Smooth muscle cell (in vitro differentiated cells): Measurements from ENCODE around the gene NCEH1. TPM values are rescaled to one million over a fixed set of nuclear protein-coding genes. Genes with fewer than 3 reads are reported as not detected.
"Not testable (repeated sequence)": the region's sequence is repeated elsewhere in the genome, so short reads cannot be mapped to it uniquely, and the experiment has no call there.

Experiments
- DNase-seq: peaks from one replicate; lab custom pipeline; 2025; ENCODE audit not compliant: unreplicated experiment; lab: John Stamatoyannopoulos, UW
- H2AFZ ChIP-seq: fragments of 200-600 bp; sonication (generic); 2 replicates; pipeline ENCODE4 v1.6.0; 2016; ENCODE audit warnings: antibody characterized with exemption, low read depth, mild to moderate bottlenecking
- H3F3A ChIP-seq: fragments of 200-600 bp; sonication (generic); 2 replicates; pipeline ENCODE4 v1.6.0; 2017; ENCODE audit warnings: antibody characterized with exemption, low read depth
- H3K27ac ChIP-seq: fragments of 200-600 bp; sonication (generic); 2 replicates; pipeline ENCODE4 v1.5.1; 2016; ENCODE audit warnings: low read depth, mild to moderate bottlenecking
- H3K27me3 ChIP-seq: fragments of 200-600 bp; sonication (generic); 2 replicates; pipeline ENCODE4 v1.6.1; 2016; ENCODE audit warnings: low read depth, mild to moderate bottlenecking
- H3K36me3 ChIP-seq: fragments of 200-600 bp; sonication (generic); 2 replicates; pipeline ENCODE4 v1.5.1; 2016; ENCODE audit warnings: low read depth
- H3K4me1 ChIP-seq: fragments of 200-600 bp; sonication (generic); 2 replicates; pipeline ENCODE4 v1.5.1; 2016; ENCODE audit warnings: low read depth
- H3K4me2 ChIP-seq: fragments of 200-600 bp; sonication (generic); 2 replicates; pipeline ENCODE4 v1.6.0; 2016; ENCODE audit warnings: mild to moderate bottlenecking
- H3K4me3 ChIP-seq: fragments of 200-600 bp; sonication (generic); 2 replicates; pipeline ENCODE4 v1.5.1; 2016; ENCODE audit warnings: mild to moderate bottlenecking
- H3K79me2 ChIP-seq: fragments of 200-600 bp; sonication (generic); 2 replicates; pipeline ENCODE4 v1.6.0; 2016; ENCODE audit warnings: low read depth, mild to moderate bottlenecking
- H3K9ac ChIP-seq: fragments of 200-600 bp; sonication (generic); 2 replicates; pipeline ENCODE4 v1.6.0; 2016; ENCODE audit warnings: low read depth
- H3K9me3 ChIP-seq: fragments of 200-600 bp; sonication (generic); replicated peaks from 2 replicates; pipeline ENCODE4 v1.5.1; 2016; ENCODE audit warnings: low read depth
- H4K20me1 ChIP-seq: fragments of 200-600 bp; sonication (generic); 2 replicates; pipeline ENCODE4 v1.6.0; 2016; ENCODE audit warnings: low read depth
- WGBS: methylation state at CpG from one replicate; pipeline ENCODE4 v1.1.7; 2016; ENCODE audit warnings: low lambda C conversion rate; 5-methylcytosine and 5-hydroxymethylcytosine counted together
- polyA plus RNA-seq: library from polyadenylated mRNA; unstranded; fragments of >200 nt; fragmentation: Nextera tagmentation; extraction: Ambion mirVana; gene quantifications from 2 replicates; pipeline ENCODE4 v1.2.1, GENCODE V29; 2016
- total RNA-seq: library from RNA; depleted of rRNA; stranded (reverse); fragments of >200 nt; gene quantifications from 2 replicates; pipeline ENCODE4 v1.2.3, GENCODE V29; 2014
- TF ChIP-seq, protein P1 (sequence below): fragments of 200-600 bp; sonication (generic); IDR thresholded peaks from 2 replicates; pipeline ENCODE4 v1.5.1; 2017; ENCODE audit warnings: borderline replicate concordance, mild to moderate bottlenecking, antibody characterized with exemption; ENCODE audit not compliant: insufficient read depth, poor library complexity, severe bottlenecking

NCEH1 gene
- total and polyA plus RNA-seq, 2 experiments from 2014 or later, result 1.9 to 5.3 TPM

DNA sequence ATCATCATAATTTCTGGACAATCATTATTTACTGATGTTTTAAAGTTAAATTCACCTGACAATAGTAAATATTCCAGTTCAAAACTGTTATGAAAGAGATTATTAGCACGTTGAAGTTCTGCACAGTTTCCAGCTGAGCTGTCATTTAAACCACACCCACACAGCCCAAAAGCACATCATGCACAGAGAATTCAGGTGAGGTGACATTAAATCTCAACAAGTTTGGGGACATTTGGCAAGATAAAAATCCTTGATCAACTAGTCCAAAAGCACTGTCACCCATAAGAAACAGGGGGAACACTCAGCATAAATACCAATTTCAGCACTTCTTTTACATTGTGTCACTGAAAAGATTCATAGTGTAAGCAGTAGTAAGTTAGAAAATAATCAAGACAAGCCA, 6.9 kb downstream of the NCEH1 start:
- Histone ChIP-seq H3K79me2 (no peaks in the 10 kb centered on the region), H3K27ac (no peak overlapping the region), H3K27me3 (no peaks in the 10 kb centered on the region), H2AFZ (no peak overlapping the region), H3K4me2 (no peak overlapping the region), H3F3A (no peaks in the 10 kb centered on the region), H3K9me3 (no peaks in the 10 kb centered on the region), H3K4me1 (no peaks in the 10 kb centered on the region), H3K36me3 (no peaks in the 10 kb centered on the region), H3K9ac (no peak overlapping the region), H3K4me3 (no peak overlapping the region), H4K20me1 (no peaks in the 10 kb centered on the region)
- no peak for DNase-seq
- 57% methylated on average over 1 of the region's 1 CpG for WGBS
- TF ChIP-seq, protein P1, sequence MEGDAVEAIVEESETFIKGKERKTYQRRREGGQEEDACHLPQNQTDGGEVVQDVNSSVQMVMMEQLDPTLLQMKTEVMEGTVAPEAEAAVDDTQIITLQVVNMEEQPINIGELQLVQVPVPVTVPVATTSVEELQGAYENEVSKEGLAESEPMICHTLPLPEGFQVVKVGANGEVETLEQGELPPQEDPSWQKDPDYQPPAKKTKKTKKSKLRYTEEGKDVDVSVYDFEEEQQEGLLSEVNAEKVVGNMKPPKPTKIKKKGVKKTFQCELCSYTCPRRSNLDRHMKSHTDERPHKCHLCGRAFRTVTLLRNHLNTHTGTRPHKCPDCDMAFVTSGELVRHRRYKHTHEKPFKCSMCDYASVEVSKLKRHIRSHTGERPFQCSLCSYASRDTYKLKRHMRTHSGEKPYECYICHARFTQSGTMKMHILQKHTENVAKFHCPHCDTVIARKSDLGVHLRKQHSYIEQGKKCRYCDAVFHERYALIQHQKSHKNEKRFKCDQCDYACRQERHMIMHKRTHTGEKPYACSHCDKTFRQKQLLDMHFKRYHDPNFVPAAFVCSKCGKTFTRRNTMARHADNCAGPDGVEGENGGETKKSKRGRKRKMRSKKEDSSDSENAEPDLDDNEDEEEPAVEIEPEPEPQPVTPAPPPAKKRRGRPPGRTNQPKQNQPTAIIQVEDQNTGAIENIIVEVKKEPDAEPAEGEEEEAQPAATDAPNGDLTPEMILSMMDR, result no peak

DNA sequence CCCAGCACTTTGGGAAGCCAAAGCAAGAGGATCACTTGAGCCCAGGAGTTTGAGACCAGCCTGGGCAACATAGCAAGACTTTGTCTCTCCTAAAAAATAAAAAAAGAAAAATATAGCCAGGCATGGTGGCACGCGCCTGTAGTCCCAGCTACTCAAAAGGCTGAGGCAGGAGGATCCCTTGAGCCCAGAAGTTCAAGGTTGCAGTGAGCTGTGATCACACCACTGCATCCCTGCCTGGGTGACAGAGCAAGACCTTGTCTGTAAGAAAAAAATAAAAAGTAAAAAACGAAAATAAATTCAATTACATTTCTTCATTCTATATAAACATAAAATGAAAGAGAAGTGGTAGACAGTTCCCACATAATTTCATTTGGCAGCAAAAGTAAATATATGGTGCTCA, 8.1 kb downstream of the NCEH1 start:
- not testable (repeated sequence) for H3K9ac ChIP-seq, H3K9me3 ChIP-seq, DNase-seq, H3K4me1 ChIP-seq, H2AFZ ChIP-seq, H3K4me3 ChIP-seq, H3K36me3 ChIP-seq, H3F3A ChIP-seq, H3K79me2 ChIP-seq, H3K27ac ChIP-seq, H3K4me2 ChIP-seq, H3K27me3 ChIP-seq, H4K20me1 ChIP-seq
- 87% methylated on average over 3 of the region's 3 CpGs for WGBS

DNA sequence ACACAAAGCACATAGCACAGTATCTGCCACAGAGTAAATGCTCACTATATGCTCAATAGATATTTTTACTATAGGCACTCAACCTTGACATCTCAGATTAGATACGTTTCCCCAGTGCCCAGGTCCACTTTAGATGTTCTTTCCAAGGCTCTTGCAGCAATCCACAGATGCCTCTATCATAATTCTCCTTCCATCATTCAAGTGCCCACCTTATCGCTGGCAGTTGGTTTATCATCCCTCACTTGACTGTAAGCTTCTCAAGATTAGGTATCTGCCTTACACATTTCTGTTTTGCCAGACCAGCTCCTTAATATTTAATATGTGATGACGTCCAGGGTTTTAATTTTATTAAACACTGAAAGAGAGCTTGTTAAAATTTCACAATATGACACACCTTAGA, 8.6 kb downstream of the NCEH1 start:
- WGBS, result 94% methylated on average over 3 of the region's 3 CpGs
- Histone ChIP-seq H3K79me2 (no peaks in the 10 kb centered on the region), H3F3A (no peaks in the 10 kb centered on the region), H3K4me2 (no peak overlapping the region), H3K9ac (no peak overlapping the region), H3K27ac (no peak overlapping the region), H3K4me1 (no peaks in the 10 kb centered on the region), H3K27me3 (no peaks in the 10 kb centered on the region), H3K36me3 (no peaks in the 10 kb centered on the region), H3K4me3 (no peak overlapping the region), H4K20me1 (no peaks in the 10 kb centered on the region), H2AFZ (no peak overlapping the region), H3K9me3 (no peaks in the 10 kb centered on the region)
- TF ChIP-seq, protein P1, result no peak
- DNase-seq, result no peak

DNA sequence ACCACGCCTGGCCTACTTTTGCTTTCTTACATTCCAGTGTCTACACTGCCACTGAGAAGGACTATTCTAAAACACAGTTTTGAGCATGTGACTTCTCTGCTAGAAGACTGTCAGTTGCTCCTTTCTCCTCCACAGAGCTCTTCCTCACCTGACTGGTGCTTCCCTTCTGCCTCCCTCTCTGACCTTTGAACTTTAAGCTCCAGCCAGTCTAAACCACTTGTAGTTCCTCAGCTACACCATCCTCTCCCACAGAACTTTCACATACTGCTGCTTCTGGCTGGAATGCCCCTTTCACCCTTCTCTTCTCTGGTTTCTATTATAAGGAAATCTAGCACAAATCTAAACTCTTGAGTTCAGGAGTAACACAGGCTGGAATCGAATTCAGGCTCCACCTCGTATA, 9.1 kb downstream of the NCEH1 start:
- Histone ChIP-seq H3K4me3 (no peak overlapping the region), H2AFZ (no peak overlapping the region), H3K4me2 (no peak overlapping the region), H3K27ac (no peak overlapping the region), H3F3A (no peaks in the 10 kb centered on the region), H3K36me3 (no peaks in the 10 kb centered on the region), H3K9ac (no peak overlapping the region), H3K79me2 (no peaks in the 10 kb centered on the region), H3K27me3 (no peaks in the 10 kb centered on the region), H3K4me1 (no peaks in the 10 kb centered on the region), H3K9me3 (no peaks in the 10 kb centered on the region), H4K20me1 (no peaks in the 10 kb centered on the region)
- TF ChIP-seq, protein P1, result no peak
- 100% methylated on average over 3 of the region's 3 CpGs for WGBS
- no peak for DNase-seq
